WTC11 (cell line): ENCODE results near the gene S100B. TPM values are rescaled to one million over a fixed set of nuclear protein-coding genes. Genes with fewer than 3 reads are reported as not detected.

Experiments used
- ATAC-seq: fragments of 200-7000 bp; cut with Tn5 transposase; 2 replicates; pipeline ENCODE4 v1.10.0; 2021; ENCODE audit warnings: mild to moderate bottlenecking, moderate library complexity
- CTCF ChIA-PET: fragments of 300-600 bp; sonication (Branson Sonifier 250); formaldehyde crosslinking; loops from one replicate; lab custom pipeline; 2021; ENCODE audit warnings: antibody characterized with exemption; lab: Charles Lee
- POLR2A ChIA-PET: fragments of 350-600 bp; sonication (Branson Sonifier 250); formaldehyde crosslinking; loops from one replicate; lab custom pipeline; 2021; ENCODE audit warnings: antibody characterized with exemption; lab: Charles Lee
- DNase-seq: peaks from one replicate; pipeline ENCODE4 v3.0.0; 2021; ENCODE audit warnings: low spot score
- H3K27ac Mint-ChIP-seq: 2 replicates; pipeline ENCODE4 v1.8.0; 2021; ENCODE audit warnings: mixed read lengths
- H3K27me3 Mint-ChIP-seq: 2 replicates; pipeline ENCODE4 v1.8.0; 2021; ENCODE audit warnings: low read depth, mild to moderate bottlenecking, moderate library complexity, mixed read lengths
- H3K36me3 Mint-ChIP-seq: 2 replicates; pipeline ENCODE4 v1.8.0; 2021; ENCODE audit warnings: mixed read lengths
- H3K4me1 Mint-ChIP-seq: 2 replicates; pipeline ENCODE4 v1.8.0; 2022; ENCODE audit warnings: mixed read lengths
- H3K4me3 Mint-ChIP-seq: 2 replicates; pipeline ENCODE4 v1.8.0; 2021; ENCODE audit warnings: mild to moderate bottlenecking, moderate library complexity, mixed read lengths
- H3K9me3 Mint-ChIP-seq: 2 replicates; pipeline ENCODE4 v1.8.0; 2021; ENCODE audit warnings: mixed read lengths
- CREB1 ChIP-seq: sonication (generic); formaldehyde crosslinking; IDR thresholded peaks from 2 replicates; pipeline ENCODE4 v1.8.0; 2023; ENCODE audit warnings: mild to moderate bottlenecking, missing genetic modification reagents
- EMX1 ChIP-seq: fragments of 250-450 bp; sonication (Bioruptor Pico); IDR thresholded peaks from 2 replicates; pipeline ENCODE4 v1.8.0; 2021; ENCODE audit warnings: mild to moderate bottlenecking
- ESRRA ChIP-seq: sonication (generic); formaldehyde crosslinking; IDR thresholded peaks from 2 replicates; pipeline ENCODE4 v1.8.1; 2022; ENCODE audit warnings: mild to moderate bottlenecking, missing genetic modification reagents, borderline replicate concordance
- GTF2I ChIP-seq: fragments of 250-450 bp; sonication (Bioruptor Pico); conservative IDR thresholded peaks from 2 replicates; pipeline ENCODE4 v1.4.0; 2021; ENCODE audit warnings: mild to moderate bottlenecking
- IRF2 ChIP-seq: sonication (generic); formaldehyde crosslinking; IDR thresholded peaks from 2 replicates; pipeline ENCODE4 v1.8.0; 2022; ENCODE audit warnings: low read depth, missing genetic modification reagents, borderline replicate concordance
- JUN ChIP-seq: sonication (generic); formaldehyde crosslinking; IDR thresholded peaks from 2 replicates; pipeline ENCODE4 v1.8.0; 2023; ENCODE audit warnings: mild to moderate bottlenecking, missing genetic modification reagents
- RORB ChIP-seq: fragments of 250-450 bp; sonication (Bioruptor Pico); IDR thresholded peaks from 2 replicates; pipeline ENCODE4 v1.9.0; 2021; ENCODE audit warnings: mild to moderate bottlenecking
- SP1 ChIP-seq: sonication (generic); formaldehyde crosslinking; conservative IDR thresholded peaks from 2 replicates; pipeline ENCODE4 v1.8.1; 2022; ENCODE audit warnings: missing genetic modification reagents
- ZNF263 ChIP-seq: sonication (generic); formaldehyde crosslinking; IDR thresholded peaks from 2 replicates; pipeline ENCODE4 v1.8.1; 2022; ENCODE audit warnings: low read depth, mild to moderate bottlenecking, moderate library complexity, missing genetic modification reagents
- ZNF396 ChIP-seq: fragments of 250-450 bp; sonication (Bioruptor Pico); IDR thresholded peaks from 2 replicates; pipeline ENCODE4 v1.8.0; 2021; ENCODE audit warnings: mild to moderate bottlenecking, moderate library complexity, borderline replicate concordance
- ZNF416 ChIP-seq: fragments of 250-450 bp; sonication (Bioruptor Pico); IDR thresholded peaks from 2 replicates; pipeline ENCODE4 v1.9.0; 2021; ENCODE audit warnings: mild to moderate bottlenecking, inconsistent platforms
- total RNA-seq: library from RNA; stranded (reverse); gene quantifications from 3 replicates; pipeline ENCODE4 v1.2.3, GENCODE V29; 2021
- TF ChIP-seq, protein P1 (sequence below): sonication (generic); formaldehyde crosslinking; IDR thresholded peaks from 2 replicates; pipeline ENCODE4 v1.8.1; 2022; ENCODE audit warnings: mild to moderate bottlenecking, moderate library complexity, missing genetic modification reagents
- TF ChIP-seq, protein P2 (sequence below): sonication (generic); formaldehyde crosslinking; conservative IDR thresholded peaks from 2 replicates; pipeline ENCODE4 v1.8.1; 2022; ENCODE audit warnings: mild to moderate bottlenecking, missing genetic modification reagents
- TF ChIP-seq, protein P3 (sequence below): fragments of 250-450 bp; sonication (Bioruptor Pico); IDR thresholded peaks from 2 replicates; pipeline ENCODE4 v1.9.0; 2021; ENCODE audit warnings: mild to moderate bottlenecking, borderline replicate concordance
- TF ChIP-seq, protein P4 (sequence below): sonication (generic); formaldehyde crosslinking; IDR thresholded peaks from 2 replicates; pipeline ENCODE4 v1.8.1; 2022; ENCODE audit warnings: low read depth, mild to moderate bottlenecking, moderate library complexity, missing genetic modification reagents, borderline replicate concordance
- TF ChIP-seq, protein P5 (sequence below): sonication (generic); formaldehyde crosslinking; IDR thresholded peaks from 2 replicates; pipeline ENCODE4 v1.8.0; 2023; ENCODE audit warnings: mild to moderate bottlenecking, missing genetic modification reagents
- TF ChIP-seq, protein P6 (sequence below): sonication (generic); formaldehyde crosslinking; IDR thresholded peaks from 2 replicates; pipeline ENCODE4 v1.8.1; 2023; ENCODE audit warnings: mild to moderate bottlenecking, missing genetic modification reagents, moderate library complexity
- TF ChIP-seq, protein P7 (sequence below): sonication (generic); formaldehyde crosslinking; IDR thresholded peaks from 2 replicates; pipeline ENCODE4 v1.8.0; 2022; ENCODE audit warnings: mild to moderate bottlenecking, missing genetic modification reagents
- TF ChIP-seq, protein P8 (sequence below): sonication (generic); formaldehyde crosslinking; IDR thresholded peaks from 2 replicates; pipeline ENCODE4 v1.8.0; 2022; ENCODE audit warnings: mild to moderate bottlenecking, missing genetic modification reagents

The S100B gene
- total RNA-seq, 1 experiment from 2014 or later, result 0.46 TPM

DNA sequence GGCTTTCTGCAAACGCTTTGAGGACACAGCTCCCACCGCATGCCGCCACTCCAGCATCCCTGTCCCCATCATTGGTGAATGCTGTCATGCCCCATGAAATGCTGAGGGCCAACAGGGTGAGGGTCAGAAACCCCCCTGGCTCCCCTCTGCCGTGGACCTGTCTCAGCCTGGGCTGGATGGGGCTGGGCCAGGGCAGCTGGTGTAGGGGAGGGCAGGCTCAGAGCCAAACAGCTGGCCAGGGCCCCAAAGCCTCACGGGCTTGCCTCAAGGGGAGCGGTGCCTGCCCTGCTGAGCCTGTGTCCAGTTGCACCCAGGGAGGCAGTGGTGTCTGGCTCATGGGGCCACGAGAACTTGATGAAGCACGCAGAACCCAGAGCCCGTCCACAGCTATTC lies 49.7 kb downstream of the S100B start (continued):
- TF ChIP-seq ZNF263, result no peak
- no peak for TF ChIP-seq GTF2I (CRISPR knock-in tag)
- no peak for TF ChIP-seq IRF2 (CRISPR knock-in tag)
- TF ChIP-seq JUN, result no peak
- no peak for TF ChIP-seq ZNF416 (CRISPR knock-in tag)

DNA sequence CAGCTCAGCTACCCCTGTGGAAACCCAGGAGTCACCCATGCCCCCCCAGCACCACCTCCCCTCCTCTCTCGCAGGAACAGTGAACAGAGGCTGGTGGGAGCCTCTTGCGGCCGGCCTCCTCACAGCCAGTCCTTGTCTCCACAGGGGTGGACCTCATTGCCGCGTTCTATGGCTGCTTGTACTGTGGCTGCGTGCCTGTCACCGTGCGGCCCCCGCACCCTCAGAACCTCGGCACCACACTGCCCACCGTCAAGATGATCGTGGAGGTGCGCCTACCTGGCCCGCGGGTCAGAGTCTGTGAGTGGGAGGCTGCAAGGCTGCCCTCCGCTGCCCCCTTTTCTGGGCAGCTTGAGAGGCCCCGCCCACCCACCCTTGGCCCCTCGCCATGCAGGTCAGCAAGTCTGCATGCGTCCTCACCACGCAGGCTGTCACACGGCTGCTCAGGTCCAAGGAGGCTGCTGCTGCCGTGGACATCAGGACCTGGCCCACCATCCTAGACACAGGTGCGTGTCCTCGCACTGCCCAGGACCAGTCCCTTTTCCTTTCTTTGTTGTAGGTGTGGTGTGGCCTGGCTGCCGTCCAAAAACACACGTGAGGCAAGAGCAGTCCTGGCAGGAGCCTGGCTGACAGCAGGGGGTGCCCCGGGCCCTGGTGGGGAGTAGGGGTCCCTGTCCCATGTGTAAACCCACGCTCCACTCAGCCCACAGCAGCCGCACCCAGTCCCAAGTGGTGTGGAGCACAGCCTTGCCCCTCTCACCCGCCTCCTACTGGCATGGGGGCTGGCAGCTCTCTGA lies 50.3 kb downstream of the S100B start:
- no peak for ATAC-seq
- CTCF ChIA-PET, result interaction anchor here (1.0 kb wide), 1 partner anchor 81 kb away, joined by 3 read pairs; the partner anchor contains the start of gene PRMT2
- Mint-ChIP-seq H3K36me3 (peaks cover 25% of the 10 kb centered on the region), H3K27ac (no peak overlapping the region), H3K4me1 (no peaks in the 10 kb centered on the region), H3K27me3 (no peaks in the 10 kb centered on the region), H3K4me3 (no peak overlapping the region), H3K9me3 (no peaks in the 10 kb centered on the region)
- DNase-seq, result no peak
- TF ChIP-seq JUN, result no peak
- TF ChIP-seq, protein P1, sequence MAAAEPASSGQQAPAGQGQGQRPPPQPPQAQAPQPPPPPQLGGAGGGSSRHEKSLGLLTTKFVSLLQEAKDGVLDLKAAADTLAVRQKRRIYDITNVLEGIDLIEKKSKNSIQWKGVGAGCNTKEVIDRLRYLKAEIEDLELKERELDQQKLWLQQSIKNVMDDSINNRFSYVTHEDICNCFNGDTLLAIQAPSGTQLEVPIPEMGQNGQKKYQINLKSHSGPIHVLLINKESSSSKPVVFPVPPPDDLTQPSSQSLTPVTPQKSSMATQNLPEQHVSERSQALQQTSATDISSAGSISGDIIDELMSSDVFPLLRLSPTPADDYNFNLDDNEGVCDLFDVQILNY (CRISPR knock-in tag), result no peak
- no peak for TF ChIP-seq ZNF396 (CRISPR knock-in tag)
- TF ChIP-seq ESRRA (CRISPR knock-in tag), result no peak
- TF ChIP-seq, protein P2, sequence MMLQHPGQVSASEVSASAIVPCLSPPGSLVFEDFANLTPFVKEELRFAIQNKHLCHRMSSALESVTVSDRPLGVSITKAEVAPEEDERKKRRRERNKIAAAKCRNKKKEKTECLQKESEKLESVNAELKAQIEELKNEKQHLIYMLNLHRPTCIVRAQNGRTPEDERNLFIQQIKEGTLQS (CRISPR knock-in tag), result no peak
- no peak for TF ChIP-seq CREB1 (CRISPR knock-in tag)
- TF ChIP-seq, protein P3, sequence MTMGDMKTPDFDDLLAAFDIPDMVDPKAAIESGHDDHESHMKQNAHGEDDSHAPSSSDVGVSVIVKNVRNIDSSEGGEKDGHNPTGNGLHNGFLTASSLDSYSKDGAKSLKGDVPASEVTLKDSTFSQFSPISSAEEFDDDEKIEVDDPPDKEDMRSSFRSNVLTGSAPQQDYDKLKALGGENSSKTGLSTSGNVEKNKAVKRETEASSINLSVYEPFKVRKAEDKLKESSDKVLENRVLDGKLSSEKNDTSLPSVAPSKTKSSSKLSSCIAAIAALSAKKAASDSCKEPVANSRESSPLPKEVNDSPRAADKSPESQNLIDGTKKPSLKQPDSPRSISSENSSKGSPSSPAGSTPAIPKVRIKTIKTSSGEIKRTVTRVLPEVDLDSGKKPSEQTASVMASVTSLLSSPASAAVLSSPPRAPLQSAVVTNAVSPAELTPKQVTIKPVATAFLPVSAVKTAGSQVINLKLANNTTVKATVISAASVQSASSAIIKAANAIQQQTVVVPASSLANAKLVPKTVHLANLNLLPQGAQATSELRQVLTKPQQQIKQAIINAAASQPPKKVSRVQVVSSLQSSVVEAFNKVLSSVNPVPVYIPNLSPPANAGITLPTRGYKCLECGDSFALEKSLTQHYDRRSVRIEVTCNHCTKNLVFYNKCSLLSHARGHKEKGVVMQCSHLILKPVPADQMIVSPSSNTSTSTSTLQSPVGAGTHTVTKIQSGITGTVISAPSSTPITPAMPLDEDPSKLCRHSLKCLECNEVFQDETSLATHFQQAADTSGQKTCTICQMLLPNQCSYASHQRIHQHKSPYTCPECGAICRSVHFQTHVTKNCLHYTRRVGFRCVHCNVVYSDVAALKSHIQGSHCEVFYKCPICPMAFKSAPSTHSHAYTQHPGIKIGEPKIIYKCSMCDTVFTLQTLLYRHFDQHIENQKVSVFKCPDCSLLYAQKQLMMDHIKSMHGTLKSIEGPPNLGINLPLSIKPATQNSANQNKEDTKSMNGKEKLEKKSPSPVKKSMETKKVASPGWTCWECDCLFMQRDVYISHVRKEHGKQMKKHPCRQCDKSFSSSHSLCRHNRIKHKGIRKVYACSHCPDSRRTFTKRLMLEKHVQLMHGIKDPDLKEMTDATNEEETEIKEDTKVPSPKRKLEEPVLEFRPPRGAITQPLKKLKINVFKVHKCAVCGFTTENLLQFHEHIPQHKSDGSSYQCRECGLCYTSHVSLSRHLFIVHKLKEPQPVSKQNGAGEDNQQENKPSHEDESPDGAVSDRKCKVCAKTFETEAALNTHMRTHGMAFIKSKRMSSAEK, result no peak
- TF ChIP-seq, protein P4, sequence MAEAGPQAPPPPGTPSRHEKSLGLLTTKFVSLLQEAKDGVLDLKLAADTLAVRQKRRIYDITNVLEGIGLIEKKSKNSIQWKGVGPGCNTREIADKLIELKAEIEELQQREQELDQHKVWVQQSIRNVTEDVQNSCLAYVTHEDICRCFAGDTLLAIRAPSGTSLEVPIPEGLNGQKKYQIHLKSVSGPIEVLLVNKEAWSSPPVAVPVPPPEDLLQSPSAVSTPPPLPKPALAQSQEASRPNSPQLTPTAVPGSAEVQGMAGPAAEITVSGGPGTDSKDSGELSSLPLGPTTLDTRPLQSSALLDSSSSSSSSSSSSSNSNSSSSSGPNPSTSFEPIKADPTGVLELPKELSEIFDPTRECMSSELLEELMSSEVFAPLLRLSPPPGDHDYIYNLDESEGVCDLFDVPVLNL (CRISPR knock-in tag), result no peak
- no peak for TF ChIP-seq RORB
- TF ChIP-seq, protein P5, sequence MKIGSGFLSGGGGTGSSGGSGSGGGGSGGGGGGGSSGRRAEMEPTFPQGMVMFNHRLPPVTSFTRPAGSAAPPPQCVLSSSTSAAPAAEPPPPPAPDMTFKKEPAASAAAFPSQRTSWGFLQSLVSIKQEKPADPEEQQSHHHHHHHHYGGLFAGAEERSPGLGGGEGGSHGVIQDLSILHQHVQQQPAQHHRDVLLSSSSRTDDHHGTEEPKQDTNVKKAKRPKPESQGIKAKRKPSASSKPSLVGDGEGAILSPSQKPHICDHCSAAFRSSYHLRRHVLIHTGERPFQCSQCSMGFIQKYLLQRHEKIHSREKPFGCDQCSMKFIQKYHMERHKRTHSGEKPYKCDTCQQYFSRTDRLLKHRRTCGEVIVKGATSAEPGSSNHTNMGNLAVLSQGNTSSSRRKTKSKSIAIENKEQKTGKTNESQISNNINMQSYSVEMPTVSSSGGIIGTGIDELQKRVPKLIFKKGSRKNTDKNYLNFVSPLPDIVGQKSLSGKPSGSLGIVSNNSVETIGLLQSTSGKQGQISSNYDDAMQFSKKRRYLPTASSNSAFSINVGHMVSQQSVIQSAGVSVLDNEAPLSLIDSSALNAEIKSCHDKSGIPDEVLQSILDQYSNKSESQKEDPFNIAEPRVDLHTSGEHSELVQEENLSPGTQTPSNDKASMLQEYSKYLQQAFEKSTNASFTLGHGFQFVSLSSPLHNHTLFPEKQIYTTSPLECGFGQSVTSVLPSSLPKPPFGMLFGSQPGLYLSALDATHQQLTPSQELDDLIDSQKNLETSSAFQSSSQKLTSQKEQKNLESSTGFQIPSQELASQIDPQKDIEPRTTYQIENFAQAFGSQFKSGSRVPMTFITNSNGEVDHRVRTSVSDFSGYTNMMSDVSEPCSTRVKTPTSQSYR, result no peak
- TF ChIP-seq, protein P6, sequence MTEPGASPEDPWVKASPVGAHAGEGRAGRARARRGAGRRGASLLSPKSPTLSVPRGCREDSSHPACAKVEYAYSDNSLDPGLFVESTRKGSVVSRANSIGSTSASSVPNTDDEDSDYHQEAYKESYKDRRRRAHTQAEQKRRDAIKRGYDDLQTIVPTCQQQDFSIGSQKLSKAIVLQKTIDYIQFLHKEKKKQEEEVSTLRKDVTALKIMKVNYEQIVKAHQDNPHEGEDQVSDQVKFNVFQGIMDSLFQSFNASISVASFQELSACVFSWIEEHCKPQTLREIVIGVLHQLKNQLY, result no peak
- no peak for TF ChIP-seq SP1
- TF ChIP-seq, protein P7, sequence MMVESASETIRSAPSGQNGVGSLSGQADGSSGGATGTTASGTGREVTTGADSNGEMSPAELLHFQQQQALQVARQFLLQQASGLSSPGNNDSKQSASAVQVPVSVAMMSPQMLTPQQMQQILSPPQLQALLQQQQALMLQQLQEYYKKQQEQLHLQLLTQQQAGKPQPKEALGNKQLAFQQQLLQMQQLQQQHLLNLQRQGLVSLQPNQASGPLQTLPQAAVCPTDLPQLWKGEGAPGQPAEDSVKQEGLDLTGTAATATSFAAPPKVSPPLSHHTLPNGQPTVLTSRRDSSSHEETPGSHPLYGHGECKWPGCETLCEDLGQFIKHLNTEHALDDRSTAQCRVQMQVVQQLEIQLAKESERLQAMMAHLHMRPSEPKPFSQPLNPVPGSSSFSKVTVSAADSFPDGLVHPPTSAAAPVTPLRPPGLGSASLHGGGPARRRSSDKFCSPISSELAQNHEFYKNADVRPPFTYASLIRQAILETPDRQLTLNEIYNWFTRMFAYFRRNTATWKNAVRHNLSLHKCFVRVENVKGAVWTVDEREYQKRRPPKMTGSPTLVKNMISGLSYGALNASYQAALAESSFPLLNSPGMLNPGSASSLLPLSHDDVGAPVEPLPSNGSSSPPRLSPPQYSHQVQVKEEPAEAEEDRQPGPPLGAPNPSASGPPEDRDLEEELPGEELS (CRISPR knock-in tag), result no peak
- TF ChIP-seq, protein P8, sequence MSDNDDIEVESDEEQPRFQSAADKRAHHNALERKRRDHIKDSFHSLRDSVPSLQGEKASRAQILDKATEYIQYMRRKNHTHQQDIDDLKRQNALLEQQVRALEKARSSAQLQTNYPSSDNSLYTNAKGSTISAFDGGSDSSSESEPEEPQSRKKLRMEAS (CRISPR knock-in tag), result no peak
- no peak for TF ChIP-seq EMX1
- no peak for TF ChIP-seq GTF2I (CRISPR knock-in tag)
- POLR2A ChIA-PET, result no interaction called here
